ENCODE results near the gene ZNF189. TPM values are rescaled to one million over a fixed set of nuclear protein-coding genes. Genes with fewer than 3 reads are reported as not detected.

The ZNF189 gene
- total and polyA plus RNA-seq, 2 of the 4 experiments (the other 2 are of a cell fraction), result 5.9 to 19.9 TPM

DNA sequence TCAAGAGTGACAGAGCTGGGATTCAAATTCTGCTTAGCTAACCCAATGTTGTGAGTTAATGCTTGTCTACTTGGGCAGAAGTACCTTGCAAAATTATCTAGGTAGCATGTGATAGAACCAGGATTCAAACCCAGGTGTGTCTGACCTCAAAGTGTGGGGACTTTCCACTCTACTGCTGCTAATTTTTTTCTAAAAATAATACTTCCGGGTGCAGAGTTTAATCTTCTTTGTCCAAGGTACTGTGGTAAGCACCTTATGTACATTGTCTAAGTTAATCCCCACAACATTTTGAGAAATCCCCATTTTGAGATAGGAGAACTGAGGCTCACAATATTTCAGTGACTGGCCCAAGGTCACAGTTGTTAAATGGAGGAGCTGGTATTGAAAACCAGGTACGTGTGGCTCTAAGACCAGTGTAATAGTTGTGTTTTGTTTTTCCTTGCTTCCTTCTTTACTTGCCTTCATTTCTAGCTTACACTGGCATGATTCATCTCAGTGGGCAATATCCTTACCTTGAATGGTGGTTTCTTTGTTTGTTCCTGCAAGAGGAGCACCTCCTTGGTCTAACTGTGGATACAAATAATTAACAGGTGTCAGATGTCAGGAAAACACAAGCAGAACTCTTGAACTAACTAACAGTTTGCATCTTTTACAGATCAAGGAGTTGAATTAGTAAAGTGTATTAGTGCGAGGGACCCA lies 29.5 kb downstream of the ZNF189 start:
- H3K4me1 ChIP-seq (ENCODE audit: control insufficient read depth, insufficient read depth, low read length), result no peaks in the 10 kb centered on the region
- TF ChIP-seq MAFK (IDR thresholded peaks at IDR 0.05; ENCODE audit: low read depth, low read length) (no peak), CEBPB (IDR thresholded peaks at IDR 0.05; ENCODE audit: low read depth, low read length) (no peak), RAD21 (IDR thresholded peaks at IDR 0.05; ENCODE audit: low read length) (no peak), RFX5 (IDR thresholded peaks at IDR 0.05; ENCODE audit: low read depth, low read length) (no peak), RCOR1 (IDR thresholded peaks at IDR 0.05; ENCODE audit: insufficient replicate concordance, low read length) (no peak), CHD1 (IDR thresholded peaks at IDR 0.05; ENCODE audit: low read depth, low read length) (no peak), BHLHE40 (IDR thresholded peaks at IDR 0.05; ENCODE audit: low read depth, low read length) (no peak), SMC3 (IDR thresholded peaks at IDR 0.05; ENCODE audit: low read depth, low read length) (no peak), POLR2A (IDR thresholded peaks at IDR 0.05; ENCODE audit: low read depth, low read length) (no peak), FOS (IDR thresholded peaks at IDR 0.05; ENCODE audit: low read depth, low read length) (no peak), USF2 (IDR thresholded peaks at IDR 0.05; ENCODE audit: low read depth, low read length) (no peak), MAZ (IDR thresholded peaks at IDR 0.05; ENCODE audit: borderline replicate concordance, low read depth, low read length) (no peak), CTCF (conservative IDR thresholded peaks at IDR 0.05; ENCODE audit: low read depth, low read length) (no peak), MXI1 (IDR thresholded peaks at IDR 0.05; ENCODE audit: borderline replicate concordance, low read depth, low read length) (no peak), NFE2L2 (IDR thresholded peaks at IDR 0.05; ENCODE audit: low read depth, low read length) (no peak)
- TF ChIP-seq, protein P1, sequence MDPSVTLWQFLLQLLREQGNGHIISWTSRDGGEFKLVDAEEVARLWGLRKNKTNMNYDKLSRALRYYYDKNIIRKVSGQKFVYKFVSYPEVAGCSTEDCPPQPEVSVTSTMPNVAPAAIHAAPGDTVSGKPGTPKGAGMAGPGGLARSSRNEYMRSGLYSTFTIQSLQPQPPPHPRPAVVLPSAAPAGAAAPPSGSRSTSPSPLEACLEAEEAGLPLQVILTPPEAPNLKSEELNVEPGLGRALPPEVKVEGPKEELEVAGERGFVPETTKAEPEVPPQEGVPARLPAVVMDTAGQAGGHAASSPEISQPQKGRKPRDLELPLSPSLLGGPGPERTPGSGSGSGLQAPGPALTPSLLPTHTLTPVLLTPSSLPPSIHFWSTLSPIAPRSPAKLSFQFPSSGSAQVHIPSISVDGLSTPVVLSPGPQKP (IDR thresholded peaks at IDR 0.05; ENCODE audit: borderline replicate concordance, low read depth, low read length), result no peak
- no peak overlapping the region for H3K27ac ChIP-seq (ENCODE audit: insufficient read depth, low read length)
- no peak overlapping the region for H3K23ac ChIP-seq (ENCODE audit: low read depth, low read length)
- BruUV-seq (replicated peaks), result no TSS peak
- no peak overlapping the region for H3K4me3 ChIP-seq (ENCODE audit: insufficient read depth, low read depth, low read length)
- no peak overlapping the region for H4K8ac ChIP-seq (ENCODE audit: low read depth in 2 of 2, low read length in 2 of 2)
- ATAC-seq (ENCODE audit: low read depth) (no peak), DNase-seq (no peak)
- WGBS, 2 experiments (ENCODE audit: extremely low coverage in 2 of 2, insufficient read length in 1 of 2), result no CpG with 5 or more reads among the region's 3 CpGs
- no peak overlapping the region for H3K9ac ChIP-seq (ENCODE audit: low read depth, low read length)
- H3K14ac ChIP-seq (replicated peaks; ENCODE audit: low read depth, low read length), result no peak overlapping the region
- H3K79me1 ChIP-seq (ENCODE audit: low read depth in 1 of 2, low read length in 2 of 2), result no peaks in the 10 kb centered on the region
- H4K20me1 ChIP-seq (ENCODE audit: insufficient read depth, low read length), result no peaks in the 10 kb centered on the region
- no peak overlapping the region for H2BK5ac ChIP-seq (ENCODE audit: low read depth, low read length, poor library complexity, severe bottlenecking)
- intact Hi-C loops (cut with micrococcal nuclease) (no loop called here), in situ Hi-C loops (cut with MboI; ENCODE audit: low sequenced_read_pairs) (no loop called here), dilution Hi-C loops (cut with HindIII; ENCODE audit: low sequenced_read_pairs, unreplicated experiment) (no loop called here)
- H3K4ac ChIP-seq (ENCODE audit: low read depth, low read length), result no peak overlapping the region
- no peaks in the 10 kb centered on the region for H3K9me3 ChIP-seq (ENCODE audit: control insufficient read depth, insufficient read depth, low read length)
- no peaks in the 10 kb centered on the region for H3K9me1 ChIP-seq (ENCODE audit: insufficient read depth, low read length)
- no peak overlapping the region for H4K5ac ChIP-seq (ENCODE audit: low read depth, low read length)
- H3K36me3 ChIP-seq (ENCODE audit: control insufficient read depth, insufficient read depth, low read length), result no peaks in the 10 kb centered on the region
- CTCF ChIA-PET, result no interaction called here
- no peak overlapping the region for H2AFZ ChIP-seq (replicated peaks; ENCODE audit: low read length, poor library complexity)
- no peak overlapping the region for H2AK9ac ChIP-seq (replicated peaks; ENCODE audit: low read depth, low read length, poor library complexity)
- no peak overlapping the region for H2AK5ac ChIP-seq (ENCODE audit: low read depth, low read length)
- no peak overlapping the region for H2BK120ac ChIP-seq (ENCODE audit: low read depth, low read length)
- H3K4me2 ChIP-seq (ENCODE audit: low read depth, low read length), result no peak overlapping the region
- H2BK15ac ChIP-seq (ENCODE audit: low read depth, low read length), result no peak overlapping the region
- POLR2A ChIA-PET (ENCODE audit: unreplicated experiment), result no interaction called here
- H2BK20ac ChIP-seq (ENCODE audit: low read depth, low read length), result no peak overlapping the region
- no peaks in the 10 kb centered on the region; the same call in 1 of the 2 replicates for H3K27me3 ChIP-seq (ENCODE audit: control insufficient read depth, insufficient read depth, low read length)
- no peak overlapping the region for H3K18ac ChIP-seq (ENCODE audit: low read depth, low read length)
- H3K56ac ChIP-seq (ENCODE audit: extremely low read depth, insufficient read depth, low read length), result no peak overlapping the region
- H4K91ac ChIP-seq (ENCODE audit: insufficient read depth, low read depth, low read length), result no peak overlapping the region

All from IMR-90 (cell line).